GM15510 (cell line): ENCODE measurements around the gene REEP6.

Experiments
- POLR2A ChIP-seq: IDR thresholded peaks from 3 replicates; pipeline ENCODE4 v1.6.1; 2011; ENCODE audit warnings: borderline replicate concordance; ENCODE audit not compliant: insufficient read length; ENCODE audit errors: extremely low read depth

The REEP6 gene

GRCh38 chr19:1474011-1474764 lies 16.8 kb upstream of the REEP6 start:
- no peak for TF ChIP-seq POLR2A

GRCh38 chr19:1474765-1475351 lies 16.1 kb upstream of the REEP6 start:
- TF ChIP-seq POLR2A, result no peak

GRCh38 chr19:1475751-1476437 lies 15.1 kb upstream of the REEP6 start:
- TF ChIP-seq POLR2A, result no peak

- peak; percentile 91 for TF ChIP-seq POLR2A
Observed at GRCh38 chr19:1478934-1479707, 11.9 kb upstream of the REEP6 start, which contains the start of gene C19orf25. Gene C19orf25 (minus strand): TSS chr19:1479215. CDS start chr19:1478903, 312 bp downstream.

GRCh38 chr19:1481224-1481892 lies 9.6 kb upstream of the REEP6 start:
- TF ChIP-seq POLR2A, result no peak

- no peak for TF ChIP-seq POLR2A
Observed at GRCh38 chr19:1481893-1482360, 9.1 kb upstream of the REEP6 start.

- no peak for TF ChIP-seq POLR2A
Observed at GRCh38 chr19:1482361-1483130, 8.4 kb upstream of the REEP6 start.

- TF ChIP-seq POLR2A, result no peak
Observed at GRCh38 chr19:1483131-1483978, 7.6 kb upstream of the REEP6 start.

GRCh38 chr19:1483979-1484428 lies 7.0 kb upstream of the REEP6 start:
- no peak for TF ChIP-seq POLR2A

- no peak for TF ChIP-seq POLR2A
Observed at GRCh38 chr19:1486720-1487575, 4.0 kb upstream of the REEP6 start.

- no peak for TF ChIP-seq POLR2A
Observed at GRCh38 chr19:1487576-1488281, 3.3 kb upstream of the REEP6 start.
